SK-N-SH (cell line): Measurements from ENCODE around the gene WNT3.

Experiments used
- CTCF ChIP-seq: fragments of 200-600 bp; sonication (generic); IDR thresholded peaks from 2 replicates; pipeline ENCODE4 v1.6.1; 2017; ENCODE audit warnings: antibody characterized with exemption, mild to moderate bottlenecking, moderate library complexity
- EP300 ChIP-seq, 2 experiments: IDR thresholded peaks; 2 replicates each; pipeline versions ENCODE4 v1.4.0 to v1.6.1; 2012; ENCODE audit warnings: borderline replicate concordance in 1 of 2, low read depth in 1 of 2, low read length in 1 of 2
- EZH2phosphoT487 ChIP-seq: fragments of 200-600 bp; sonication (generic); IDR thresholded peaks from 2 replicates; pipeline ENCODE4 v1.6.1; 2017; ENCODE audit warnings: low read depth, mixed run types, mild to moderate bottlenecking, antibody characterized with exemption, moderate library complexity, borderline replicate concordance
- GABPA ChIP-seq: IDR thresholded peaks from 2 replicates; pipeline ENCODE4 v1.4.0; 2012; ENCODE audit warnings: low read depth, mild to moderate bottlenecking
- GATA2 ChIP-seq: sonication (generic); formaldehyde crosslinking; IDR thresholded peaks from 2 replicates; pipeline ENCODE4 v1.5.0; 2020; ENCODE audit warnings: mild to moderate bottlenecking, missing genetic modification reagents
- POLR2AphosphoS5 ChIP-seq: IDR thresholded peaks from 2 replicates; pipeline ENCODE4 v1.6.1; 2012; ENCODE audit warnings: low read depth, low read length
- RAD21 ChIP-seq: IDR thresholded peaks from 2 replicates; pipeline ENCODE4 v1.6.1; 2012; ENCODE audit warnings: mild to moderate bottlenecking, low read length
- USF2 ChIP-seq: fragments of 150-350 bp; IDR thresholded peaks from 2 replicates; pipeline ENCODE4 v1.6.1; 2017; ENCODE audit warnings: antibody characterized with exemption, low read length, low read depth, borderline replicate concordance

- no peak for TF ChIP-seq CTCF
- TF ChIP-seq EZH2phosphoT487: no peak
- no peak for TF ChIP-seq GATA2 (CRISPR knock-in tag)
- no peak for TF ChIP-seq RAD21
- TF ChIP-seq GABPA: no peak
- TF ChIP-seq USF2: no peak
- no peak for TF ChIP-seq POLR2AphosphoS5
- no peak for TF ChIP-seq EP300 (IDR thresholded peaks at IDR 0.05; ENCODE audit: borderline replicate concordance in 1 of 2, low read depth in 1 of 2, low read length in 1 of 2)
Measured at GRCh38 chr17:46820592-46821450, 2.3 kb upstream of the WNT3 start.
